HG03175 (cell line): ENCODE results near the gene PXYLP1.

Experiments used
- ATAC-seq: cut with Tn5 transposase; IDR thresholded peaks from one replicate; pipeline ENCODE4 v1.9.1; 2021; ENCODE audit warnings: mild to moderate bottlenecking, moderate library complexity; ENCODE audit not compliant: unreplicated experiment

PXYLP1 gene

DNA sequence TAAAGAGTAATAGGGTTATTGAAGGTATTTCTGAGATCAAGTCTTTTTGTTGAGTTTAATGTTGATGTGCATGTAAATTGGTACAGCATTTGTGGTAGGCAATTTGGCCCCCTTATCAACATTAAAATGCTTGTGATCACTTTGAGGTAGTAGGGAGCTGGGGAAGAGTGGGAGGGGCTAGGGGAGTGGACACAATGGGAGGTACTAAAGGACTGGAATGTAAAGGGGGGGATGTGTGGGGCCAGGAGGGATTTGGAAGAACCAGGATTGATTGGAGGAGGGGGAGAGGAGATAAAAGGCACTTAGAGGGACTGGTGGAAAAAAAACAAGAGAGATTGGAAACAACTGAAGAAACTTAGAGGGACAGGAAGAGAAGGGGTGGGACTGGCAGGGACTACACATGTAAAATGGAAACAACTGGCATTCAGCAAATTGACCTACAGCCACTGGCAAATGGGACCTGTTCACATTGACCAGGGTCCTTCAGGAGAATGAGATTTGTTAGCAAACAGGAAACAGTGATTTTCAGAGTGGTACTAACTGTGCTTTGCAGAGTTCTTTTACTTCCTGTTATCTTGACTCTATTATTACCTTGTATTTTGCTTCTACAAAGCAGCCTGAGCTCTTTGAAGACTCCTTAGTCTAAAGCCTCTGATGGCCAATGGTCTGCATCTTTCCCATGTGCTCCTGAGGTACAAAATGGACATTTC, 88.9 kb downstream of the PXYLP1 start:
- no peak for ATAC-seq

DNA sequence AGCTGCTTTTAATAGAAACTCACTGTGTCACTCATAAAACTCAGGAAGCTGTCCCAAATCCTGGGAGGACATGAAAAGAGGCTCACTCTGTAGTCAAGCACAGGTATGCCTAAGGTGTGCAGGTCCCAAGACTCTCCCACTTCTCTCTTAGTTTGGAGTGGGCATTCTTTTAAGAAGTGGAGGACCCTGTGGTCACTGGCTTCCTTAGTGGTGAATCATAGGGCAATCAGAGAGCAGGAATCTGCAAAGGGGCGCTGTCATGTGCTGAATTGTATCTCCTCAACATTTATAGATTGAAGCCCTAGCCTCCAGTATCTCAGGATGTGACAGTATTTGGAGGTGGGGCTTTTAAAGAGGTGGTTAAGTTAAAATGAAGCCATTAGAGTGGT, 89.5 kb downstream of the PXYLP1 start:
- no peak for ATAC-seq

DNA sequence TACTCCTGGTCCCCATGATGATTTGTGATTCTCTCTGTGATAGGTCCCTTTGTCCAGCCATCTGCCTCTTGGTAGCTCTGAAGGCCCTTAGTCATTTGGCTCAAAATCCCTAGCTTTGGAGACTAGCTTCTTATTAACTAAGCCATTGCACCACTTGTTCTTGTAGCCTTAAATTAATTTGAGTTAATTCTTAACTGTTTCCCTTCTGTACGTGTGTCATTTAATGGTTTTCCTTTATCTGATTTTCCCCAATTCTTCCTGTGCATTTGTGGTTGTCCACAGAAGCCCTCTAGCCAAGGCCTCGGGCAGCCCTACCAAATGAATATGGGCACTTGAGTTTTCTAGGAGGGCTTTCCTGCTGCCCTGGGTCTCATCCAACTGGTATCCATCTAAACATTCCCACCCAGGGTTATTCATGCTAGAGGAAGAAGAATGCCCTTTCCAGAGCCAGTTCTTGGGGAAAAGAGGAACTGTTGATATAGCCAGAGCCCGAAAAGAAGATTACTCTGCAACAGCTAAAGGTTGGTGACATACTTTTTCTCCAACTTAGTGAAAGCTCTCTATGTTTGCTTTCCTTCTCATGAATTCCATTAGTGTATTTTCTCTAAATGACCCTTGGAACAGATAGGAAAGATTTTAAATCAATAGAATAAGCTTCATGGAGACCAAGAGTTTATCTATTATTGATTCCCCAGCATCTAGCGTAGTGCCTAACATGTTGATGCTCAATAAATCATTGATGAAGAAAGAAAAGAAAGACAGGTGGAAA, 92.5 kb downstream of the PXYLP1 start:
- no peak for ATAC-seq

DNA sequence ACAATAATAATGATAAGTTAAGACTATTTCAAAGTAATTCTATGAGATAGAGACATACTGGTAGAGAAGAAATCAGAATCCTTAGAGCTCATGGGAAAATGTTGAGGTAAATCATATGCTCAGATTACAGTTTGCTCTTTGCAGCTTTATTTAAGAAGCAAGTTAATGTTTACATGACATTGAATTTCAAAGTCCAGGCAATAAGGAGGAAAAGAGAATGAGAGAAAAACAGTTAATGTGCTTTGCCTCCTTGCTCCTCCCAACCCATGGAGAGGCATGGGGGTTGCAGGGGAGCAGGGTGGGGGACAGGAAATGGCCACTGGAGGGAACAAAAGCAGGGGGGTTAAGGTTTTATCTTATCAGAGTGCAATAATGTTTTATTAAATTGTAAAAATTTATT, 94.5 kb downstream of the PXYLP1 start:
- ATAC-seq = no peak

DNA sequence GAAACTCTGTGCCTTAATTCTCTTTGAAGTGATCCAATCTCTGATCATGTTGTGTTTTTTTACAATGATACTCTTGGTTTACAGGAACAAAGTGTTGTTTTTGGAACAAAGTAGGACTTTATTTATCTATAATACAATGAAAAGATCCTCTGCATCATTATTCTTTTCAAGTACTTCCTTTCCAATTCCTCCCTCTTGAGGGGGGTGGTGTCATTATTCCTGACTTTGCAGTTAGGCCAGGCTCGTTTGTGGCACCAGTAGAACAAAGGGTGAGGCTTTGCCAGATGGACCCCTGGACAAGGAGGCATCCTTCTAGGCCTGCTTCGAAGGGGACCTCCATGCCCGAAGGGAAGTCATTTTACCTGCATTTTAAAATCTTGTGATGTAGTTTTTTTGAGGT, 95.0 kb downstream of the PXYLP1 start:
- no peak for ATAC-seq

DNA sequence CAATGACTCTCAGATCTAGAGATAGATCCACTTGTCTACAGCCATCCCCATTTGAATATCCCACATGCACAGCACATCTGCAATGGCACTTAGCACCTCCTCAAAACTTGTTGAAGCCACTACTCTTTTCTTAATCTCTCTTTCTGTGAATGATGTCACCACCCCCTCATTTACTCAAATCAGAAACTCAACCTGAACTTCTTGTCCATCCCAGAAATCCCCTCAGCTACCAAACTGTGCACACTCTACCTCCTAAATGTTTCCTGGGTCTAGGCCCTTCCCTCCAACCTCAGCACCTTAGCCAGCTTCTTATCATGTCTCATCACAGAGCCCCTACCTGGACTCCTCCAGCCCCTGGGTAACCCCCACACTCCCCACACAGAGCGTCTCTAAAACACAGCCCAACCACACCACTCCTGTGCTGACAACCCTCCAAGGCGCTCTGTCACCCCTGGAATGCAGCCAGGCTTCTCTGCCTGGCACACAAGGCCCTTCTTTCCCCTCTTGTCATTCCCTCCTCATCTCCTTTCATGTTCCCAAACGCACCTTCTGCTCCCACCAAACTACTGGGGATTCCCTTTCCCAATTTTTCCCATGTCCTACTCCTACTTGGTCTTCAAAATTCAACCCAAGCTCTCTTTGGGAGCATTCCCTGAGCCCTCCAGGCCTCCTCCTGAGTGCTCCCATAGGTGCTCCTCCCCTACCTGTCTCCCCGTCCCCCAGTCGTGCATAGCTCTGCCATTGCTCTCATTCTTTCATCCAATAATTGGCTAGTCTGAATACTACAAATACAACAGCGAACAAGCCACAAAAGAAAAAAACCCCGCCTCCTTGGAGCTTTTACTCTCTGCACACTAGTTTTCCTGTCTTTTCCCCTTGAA, 96.9 kb downstream of the PXYLP1 start:
- no peak for ATAC-seq

DNA sequence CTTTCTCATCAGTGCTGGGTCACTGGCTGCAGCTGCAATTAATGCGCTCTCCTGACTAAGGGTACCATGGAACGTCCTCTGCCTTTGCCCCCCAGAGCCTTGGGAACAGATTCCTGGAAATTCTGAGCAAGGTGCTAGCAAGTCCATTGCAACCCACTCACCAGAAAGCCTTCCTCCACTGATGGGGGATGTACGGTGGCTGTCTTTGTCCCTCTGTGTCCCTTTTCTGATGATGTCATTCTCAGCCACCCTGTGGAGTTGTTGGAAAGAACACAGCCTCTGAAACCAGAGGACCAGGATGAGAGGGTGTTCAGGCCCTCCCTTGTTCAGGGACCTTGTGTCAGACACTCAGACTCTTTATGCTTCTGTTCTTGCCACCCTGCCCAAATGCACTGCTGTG, 98.6 kb downstream of the PXYLP1 start:
- no peak for ATAC-seq

DNA sequence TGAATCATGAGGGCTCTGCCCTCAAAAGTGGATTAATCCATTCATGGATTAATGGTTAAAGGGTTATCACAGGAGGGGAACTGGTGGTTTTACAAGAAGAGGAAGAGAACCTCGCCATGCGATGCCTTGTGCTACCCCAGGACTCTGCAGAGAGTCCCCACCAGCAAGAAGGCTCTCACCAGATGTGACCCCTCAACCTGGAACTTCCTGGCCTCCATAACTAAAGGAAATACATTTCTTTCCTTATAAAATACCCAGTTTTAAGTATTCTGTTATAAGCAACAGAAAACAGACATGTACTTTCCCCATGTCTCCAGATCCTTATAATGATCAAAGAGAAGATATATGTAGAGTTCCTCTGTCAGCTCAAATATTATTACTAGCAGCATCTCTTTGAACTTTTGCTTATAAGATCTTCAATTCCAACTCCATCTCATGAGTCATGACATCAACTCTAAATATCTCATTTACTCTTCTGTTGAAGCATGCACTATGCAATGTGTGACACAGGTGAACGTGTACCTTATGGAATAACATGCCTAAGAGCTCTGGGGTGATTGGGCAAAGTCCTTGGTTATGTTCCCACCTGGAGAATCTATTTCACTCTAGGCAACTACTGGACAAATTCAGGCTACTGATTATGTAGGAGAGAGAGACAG, 99.2 kb downstream of the PXYLP1 start:
- ATAC-seq = no peak

DNA sequence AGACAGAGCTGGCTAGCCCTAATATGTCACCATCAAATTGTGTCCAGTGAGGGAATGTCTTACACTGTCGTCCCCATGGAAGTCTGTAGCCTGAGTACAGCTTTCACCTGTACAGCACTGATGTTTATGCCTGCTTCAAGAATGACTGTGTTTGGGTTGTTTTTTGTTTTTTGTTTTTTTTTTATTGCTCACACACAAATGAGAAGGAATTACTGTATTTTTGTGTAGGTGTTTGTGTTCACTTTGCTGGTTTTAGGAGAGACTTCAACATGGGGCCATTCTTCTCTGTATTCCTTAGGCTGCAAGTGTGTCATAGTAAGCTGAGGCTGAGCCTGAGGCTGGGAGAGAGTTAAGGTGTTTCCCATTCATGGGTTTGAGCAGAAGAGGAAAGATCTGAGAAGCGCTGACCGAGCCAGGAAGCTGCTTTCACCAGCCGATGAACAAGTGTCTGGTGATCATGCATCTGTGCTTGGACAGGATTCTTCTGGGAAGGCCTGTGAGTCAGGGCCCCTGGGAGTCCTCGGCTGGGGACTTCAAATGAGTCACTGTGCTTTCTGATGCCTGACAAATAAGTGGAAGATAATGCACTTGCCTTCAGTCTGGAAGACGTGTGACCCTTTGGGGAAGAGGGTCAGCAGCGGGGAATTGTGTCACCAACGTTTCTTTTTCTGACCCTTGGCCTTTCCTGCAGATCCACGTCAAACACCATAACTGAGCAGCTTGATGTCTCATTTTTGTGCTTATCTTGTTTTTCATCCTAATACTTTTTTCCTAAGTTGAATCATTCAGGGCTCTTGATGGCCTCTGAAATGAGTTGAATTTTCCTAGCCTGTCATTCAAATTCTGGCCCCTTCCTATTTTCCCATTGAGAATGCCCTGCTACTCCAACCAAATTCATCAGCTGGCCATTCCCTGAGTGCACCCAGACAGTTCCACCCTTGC, 100.0 kb downstream of the PXYLP1 start:
- no peak for ATAC-seq

DNA sequence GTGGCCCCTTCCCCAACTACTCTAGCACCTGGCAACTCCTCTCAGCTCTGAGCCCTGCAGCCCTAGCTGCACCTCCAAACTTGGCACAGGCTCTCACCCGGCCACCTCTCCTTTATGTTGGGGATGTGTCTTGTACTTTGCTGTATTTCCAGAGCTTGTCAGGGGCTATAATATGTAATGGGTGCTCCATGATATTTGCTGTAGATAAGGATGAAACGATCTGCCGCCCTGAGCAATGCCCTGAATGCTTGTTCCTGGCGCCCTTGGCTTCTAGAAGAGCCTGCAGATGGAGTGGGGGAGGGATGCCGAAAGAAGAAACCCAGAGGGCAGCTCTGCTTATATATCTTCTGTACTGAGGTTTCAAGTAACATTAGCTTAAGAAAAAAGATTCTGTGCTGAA, 100.8 kb downstream of the PXYLP1 start:
- ATAC-seq = no peak

DNA sequence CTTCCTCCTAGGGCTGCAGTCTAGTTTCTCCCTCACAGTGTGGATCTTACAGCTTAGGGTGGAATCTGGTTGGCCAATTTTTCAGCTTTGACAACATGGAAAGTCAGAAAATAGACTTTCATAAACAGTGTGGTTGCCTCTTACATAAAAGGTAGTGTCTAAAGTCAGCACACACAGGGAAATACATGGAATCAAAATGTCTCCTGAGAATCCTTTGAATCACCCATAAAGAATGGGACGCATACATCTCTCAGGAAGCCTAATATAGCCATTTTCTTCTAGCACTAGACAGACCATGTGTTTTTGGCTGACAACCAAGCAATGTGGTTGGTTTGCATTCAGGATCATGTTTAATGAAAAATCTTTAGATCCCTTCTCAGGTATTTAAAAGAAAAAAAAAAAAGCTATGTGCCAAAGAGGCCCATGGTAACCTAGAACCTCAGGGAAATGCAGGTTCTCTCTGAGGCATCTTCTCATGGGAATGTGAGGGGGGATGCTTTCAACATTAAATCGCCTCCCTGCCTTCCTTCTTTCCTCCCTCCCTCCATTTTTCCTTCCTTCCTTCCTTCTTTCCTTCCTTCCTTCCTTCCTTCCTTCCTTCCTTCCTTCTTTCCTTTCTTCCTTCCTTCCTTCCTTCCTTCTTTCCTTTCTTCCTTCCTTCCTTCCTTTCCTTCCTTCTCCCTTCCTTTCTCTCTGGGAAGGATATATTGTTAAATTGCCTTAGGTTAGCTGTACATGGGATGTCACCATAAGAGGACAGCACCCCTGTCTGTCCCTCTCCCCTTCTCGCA, 102.4 kb downstream of the PXYLP1 start:
- ATAC-seq = no peak

DNA sequence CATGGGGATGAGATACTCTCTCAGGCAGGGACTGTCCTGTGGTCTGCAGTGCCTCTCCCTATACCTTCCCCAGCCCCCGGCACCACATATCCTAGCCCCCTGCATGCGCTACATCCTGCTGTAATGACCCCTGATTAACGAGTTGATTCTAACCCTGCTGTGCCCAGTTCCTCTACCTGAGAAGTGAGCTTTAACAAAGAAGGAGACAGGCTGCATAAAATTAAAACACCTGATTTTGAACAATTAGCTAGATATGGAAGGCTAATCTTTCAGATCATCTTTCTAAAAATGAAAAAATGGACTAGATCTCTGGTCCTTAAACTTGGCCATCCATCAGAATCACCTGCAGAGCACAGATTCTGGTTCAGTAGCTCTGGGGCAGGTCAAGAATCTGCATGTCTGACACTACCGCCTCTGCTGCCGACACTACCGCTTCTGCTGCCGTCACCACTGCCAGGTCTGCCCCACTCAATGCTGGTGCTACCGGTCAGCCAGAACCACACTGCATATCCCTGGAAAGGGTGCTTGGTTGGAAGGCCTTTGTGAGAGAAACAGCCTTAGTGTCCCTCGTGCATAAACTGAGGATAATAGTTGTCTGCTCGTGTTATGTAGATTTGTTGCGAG, 103.1 kb downstream of the PXYLP1 start:
- no peak for ATAC-seq

DNA sequence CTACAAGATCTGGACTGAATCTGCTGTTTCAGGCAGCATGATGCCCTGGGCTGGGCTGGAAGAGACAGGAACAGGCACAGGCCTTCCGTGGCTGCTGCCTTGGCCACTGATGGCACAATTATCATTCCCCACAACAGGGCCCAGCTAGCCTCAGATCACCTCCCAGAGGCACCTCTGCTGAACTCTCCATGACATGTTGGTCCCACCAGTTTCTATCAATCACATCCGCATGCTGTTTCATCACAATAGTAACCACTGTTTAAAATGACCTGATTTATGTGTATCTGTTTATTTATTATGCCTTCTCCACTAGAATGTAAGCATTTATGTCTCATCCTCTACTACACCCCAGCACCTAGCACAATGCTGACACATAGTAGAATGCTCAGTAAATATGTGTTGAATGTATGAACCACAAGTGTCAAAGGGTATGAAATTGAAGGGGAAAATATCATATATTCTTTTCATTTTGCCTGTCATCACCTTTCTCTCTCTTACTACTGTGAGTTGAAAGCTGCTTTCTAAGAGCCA, 104.0 kb downstream of the PXYLP1 start:
- ATAC-seq = no peak

DNA sequence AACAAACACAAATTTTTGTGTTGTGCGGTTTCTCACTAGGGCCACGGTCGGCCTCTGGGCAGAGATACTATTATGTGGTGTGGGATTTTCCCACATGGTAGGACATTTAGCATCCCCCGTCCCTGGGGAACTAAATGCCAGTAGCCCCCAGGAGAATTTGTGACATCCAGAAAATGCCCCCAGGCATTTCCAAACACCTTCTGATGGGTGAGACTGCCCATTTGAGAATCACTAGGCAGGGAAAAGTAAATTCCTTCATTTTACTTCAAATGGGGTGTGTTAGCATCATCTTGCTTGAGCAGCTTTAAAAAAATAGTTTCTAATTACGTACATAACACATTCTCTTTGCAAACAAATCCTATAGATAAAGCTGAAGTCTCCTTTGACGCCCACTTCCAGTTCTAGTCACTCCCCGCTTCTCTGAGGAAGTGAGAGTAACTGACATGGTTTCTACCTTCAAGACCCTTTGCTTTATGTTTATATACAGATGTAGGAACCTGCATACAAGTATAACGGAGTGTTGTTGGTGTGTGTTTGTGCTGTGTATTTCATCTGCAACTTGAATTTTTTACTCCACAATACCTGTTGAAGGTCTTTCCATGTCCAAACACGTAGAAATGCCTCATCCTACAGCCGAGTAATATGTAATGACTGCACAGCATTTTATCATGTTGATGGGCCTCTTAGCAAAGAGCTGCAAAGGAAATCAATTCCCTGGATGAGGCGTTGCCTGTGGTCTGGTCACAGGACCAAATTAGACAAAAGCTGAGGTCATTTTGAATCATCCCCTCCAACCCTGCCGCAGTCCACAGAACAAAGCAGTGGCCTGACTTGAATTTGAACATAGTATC, 105.3 kb downstream of the PXYLP1 start:
- ATAC-seq = peak; percentile 95

DNA sequence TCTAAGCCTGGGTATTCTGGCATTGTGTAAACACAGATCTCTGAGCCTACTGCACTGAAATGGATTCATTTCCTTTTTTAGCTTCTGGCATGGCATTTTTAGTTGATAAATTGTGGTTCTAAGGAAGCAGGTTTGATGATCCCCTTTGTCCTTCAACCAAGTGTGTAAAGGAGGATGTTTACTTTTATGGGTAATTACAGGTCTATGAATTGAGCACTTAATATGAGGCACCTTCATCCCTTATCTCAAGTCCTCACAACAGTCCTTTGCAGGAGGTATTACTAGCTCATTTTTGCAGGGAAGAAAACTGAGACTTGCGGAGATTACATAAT, 105.9 kb downstream of the PXYLP1 start:
- no peak for ATAC-seq

DNA sequence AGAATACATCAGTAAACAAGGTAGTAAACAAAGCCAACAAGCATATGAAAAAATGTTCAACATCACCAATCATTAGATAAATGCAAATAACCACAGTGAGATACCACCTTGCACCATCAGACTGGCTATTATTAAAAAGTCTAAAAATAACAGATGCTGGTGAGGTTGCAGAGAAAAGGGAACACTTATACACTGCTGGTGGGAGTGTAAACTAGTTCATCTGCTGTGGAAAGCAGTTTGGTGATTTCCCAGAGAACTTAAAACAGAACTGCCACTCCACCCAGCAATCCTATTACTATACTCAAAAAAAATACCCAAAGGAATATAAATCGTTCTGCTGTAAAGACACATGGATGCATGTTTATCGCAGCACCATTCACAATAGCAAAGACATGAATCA, 106.4 kb downstream of the PXYLP1 start:
- no peak for ATAC-seq

DNA sequence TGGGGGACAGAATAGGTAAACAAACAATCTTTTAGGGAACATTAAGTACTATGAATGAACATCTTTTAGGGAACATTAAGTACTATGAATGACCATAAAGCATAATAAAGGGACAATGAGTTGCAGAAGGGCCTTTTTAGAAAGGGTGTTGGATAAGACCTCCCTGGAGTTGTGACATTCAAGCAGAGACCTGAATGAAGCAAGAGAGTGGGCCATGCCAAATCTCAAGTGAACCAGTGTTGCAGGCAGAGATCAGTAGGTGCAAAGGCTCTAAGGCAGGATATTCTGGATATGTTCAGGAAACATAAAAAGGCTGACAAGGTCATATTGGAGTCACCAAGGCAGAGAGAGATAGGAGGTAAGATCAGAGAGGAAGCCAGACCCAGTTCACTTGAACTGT, 107.3 kb downstream of the PXYLP1 start:
- no peak for ATAC-seq

DNA sequence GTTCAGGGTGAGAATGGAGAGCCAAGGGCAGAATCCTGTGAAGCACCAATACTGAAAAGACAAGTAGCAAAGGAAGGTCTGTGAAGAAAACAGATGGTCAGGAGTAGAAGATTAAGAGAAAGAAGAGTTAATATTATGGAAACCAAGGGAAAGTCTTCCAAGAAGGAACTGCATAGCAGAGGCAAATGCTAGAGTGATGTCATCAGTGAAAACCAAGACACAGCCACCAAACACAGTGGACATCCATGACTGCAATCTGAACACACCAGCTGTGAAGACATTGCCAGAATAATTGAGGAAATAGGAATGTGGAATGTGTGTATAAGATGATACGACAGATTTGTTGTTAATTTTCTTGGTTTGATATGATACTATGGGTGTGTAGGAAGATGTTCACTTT, 109.9 kb downstream of the PXYLP1 start:
- ATAC-seq = no peak
